Caco-2 (cell line): ENCODE results near the gene LRRC31. TPM values are rescaled to one million over a fixed set of nuclear protein-coding genes. Genes with fewer than 3 reads are reported as not detected.

ENCODE experiments used
- BruUV-seq: library from RNA; stranded (reverse); fragments of 400-500 nt; replicated peaks from 2 replicates; lab custom pipeline; 2021; lab: Mats Ljungman, UMichigan
- CTCF ChIA-PET: fragments of 300-600 bp; sonication (Branson Sonifier 250); formaldehyde crosslinking; loops from one replicate; lab custom pipeline; 2022; ENCODE audit warnings: antibody characterized with exemption; lab: Charles Lee
- POLR2A ChIA-PET: fragments of 300-600 bp; sonication (Branson Sonifier 250); formaldehyde crosslinking; loops from one replicate; lab custom pipeline; 2022; ENCODE audit warnings: antibody characterized with exemption; lab: Charles Lee
- DNase-seq, 2 experiments: peaks; one replicate each; pipeline versions ENCODE4 v3.0.0 to v3.0.0-alpha.2; 2020 to 2022
- H3K27me3 ChIP-seq: replicated peaks from 2 replicates; pipeline ENCODE4 v1.6.0; 2011; ENCODE audit warnings: low read length; ENCODE audit not compliant: control insufficient read depth, insufficient read depth
- H3K36me3 ChIP-seq: 2 replicates; pipeline ENCODE4 v1.5.1; 2011; ENCODE audit warnings: low read length; ENCODE audit not compliant: control insufficient read depth, insufficient read depth
- H3K4me1 ChIP-seq: fragments of 250-450 bp; sonication (Bioruptor Pico); 2 replicates; pipeline ENCODE4 v1.5.1; 2020; ENCODE audit warnings: mild to moderate bottlenecking
- H3K4me3 ChIP-seq: 2 replicates; pipeline ENCODE4 v1.5.1; 2011; ENCODE audit warnings: low read depth, mild to moderate bottlenecking, control low read depth, low read length
- H3K9me3 ChIP-seq: fragments of 250-450 bp; sonication (Bioruptor Pico); 2 replicates; pipeline ENCODE4 v1.5.1; 2020; ENCODE audit warnings: mild to moderate bottlenecking, moderate library complexity
- H3K27ac Mint-ChIP-seq: one replicate; pipeline ENCODE4 v1.8.0; 2022; ENCODE audit warnings: mixed read lengths; ENCODE audit not compliant: unreplicated experiment
- H3K27me3 Mint-ChIP-seq: one replicate; pipeline ENCODE4 v1.8.0; 2022; ENCODE audit warnings: mixed read lengths; ENCODE audit not compliant: insufficient read depth, unreplicated experiment
- H3K36me3 Mint-ChIP-seq: one replicate; pipeline ENCODE4 v1.8.0; 2022; ENCODE audit warnings: mild to moderate bottlenecking, mixed read lengths; ENCODE audit not compliant: insufficient read depth, unreplicated experiment
- H3K4me1 Mint-ChIP-seq: one replicate; pipeline ENCODE4 v1.8.0; 2022; ENCODE audit warnings: low read depth, mixed read lengths; ENCODE audit not compliant: unreplicated experiment
- H3K4me3 Mint-ChIP-seq: one replicate; pipeline ENCODE4 v1.8.0; 2022; ENCODE audit warnings: mild to moderate bottlenecking, moderate library complexity, mixed read lengths; ENCODE audit not compliant: unreplicated experiment
- H3K9me3 Mint-ChIP-seq: one replicate; pipeline ENCODE4 v1.8.0; 2022; ENCODE audit warnings: mixed read lengths; ENCODE audit not compliant: unreplicated experiment
- intact Hi-C: fragments of 100-400 bp; cut with micrococcal nuclease; formaldehyde crosslinking; loops from one replicate; pipeline ENCODE4 v1.10.0; 2022; ENCODE audit not compliant: unreplicated experiment
- total RNA-seq: library from RNA; stranded (reverse); gene quantifications from 2 replicates; pipeline ENCODE4 v1.2.3, GENCODE V29; 2022
- TF ChIP-seq, protein P1 (sequence below), 2 experiments: fragments of 200-600 bp in 1 of 2; IDR thresholded peaks; 1 replicate in 1 of 2; 2 replicates in 1 of 2; pipeline versions ENCODE4 v1.5.1 to v1.8.0; 2011 to 2022; ENCODE audit warnings: antibody characterized with exemption in 1 of 2, control low read depth in 1 of 2, inconsistent platforms in 1 of 2, low read depth in 1 of 2, low read length in 1 of 2, mild to moderate bottlenecking in 1 of 2, moderate library complexity in 1 of 2; ENCODE audit not compliant: insufficient read depth in 1 of 2, severe bottlenecking in 1 of 2, unreplicated experiment in 1 of 2

LRRC31 gene
- total RNA-seq, 1 experiment from 2014 or later: 0.64 TPM

DNA sequence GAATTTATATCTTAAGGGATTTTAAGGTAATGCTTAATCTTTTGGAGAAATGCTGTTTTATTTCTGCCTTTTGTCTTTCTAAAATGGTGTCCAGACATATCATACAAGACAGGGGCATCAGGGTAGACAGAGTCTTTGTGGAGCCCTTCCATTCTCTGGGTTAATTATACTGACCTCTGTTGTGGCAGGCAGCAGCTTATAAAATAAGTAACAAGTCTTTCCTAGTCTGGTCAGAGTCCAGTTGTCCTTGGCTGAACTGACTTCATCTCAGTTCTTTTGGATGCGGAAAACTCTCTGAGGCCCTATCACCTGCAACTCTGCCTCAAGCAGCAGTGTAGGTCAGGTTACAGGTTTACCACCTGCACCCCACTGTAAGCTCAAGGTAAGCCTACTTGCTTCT lies 77.4 kb downstream of the LRRC31 start:
- Histone ChIP-seq H3K4me1 (no peaks in the 10 kb centered on the region), H3K27me3 (no peaks in the 10 kb centered on the region), H3K4me3 (no peak overlapping the region), H3K36me3 (no peaks in the 10 kb centered on the region), H3K9me3 (no peaks in the 10 kb centered on the region)
- BruUV-seq: no TSS peak
- no peak overlapping the region for H3K4me3 Mint-ChIP-seq
- H3K9me3 Mint-ChIP-seq: no peaks in the 10 kb centered on the region
- TF ChIP-seq, protein P1, sequence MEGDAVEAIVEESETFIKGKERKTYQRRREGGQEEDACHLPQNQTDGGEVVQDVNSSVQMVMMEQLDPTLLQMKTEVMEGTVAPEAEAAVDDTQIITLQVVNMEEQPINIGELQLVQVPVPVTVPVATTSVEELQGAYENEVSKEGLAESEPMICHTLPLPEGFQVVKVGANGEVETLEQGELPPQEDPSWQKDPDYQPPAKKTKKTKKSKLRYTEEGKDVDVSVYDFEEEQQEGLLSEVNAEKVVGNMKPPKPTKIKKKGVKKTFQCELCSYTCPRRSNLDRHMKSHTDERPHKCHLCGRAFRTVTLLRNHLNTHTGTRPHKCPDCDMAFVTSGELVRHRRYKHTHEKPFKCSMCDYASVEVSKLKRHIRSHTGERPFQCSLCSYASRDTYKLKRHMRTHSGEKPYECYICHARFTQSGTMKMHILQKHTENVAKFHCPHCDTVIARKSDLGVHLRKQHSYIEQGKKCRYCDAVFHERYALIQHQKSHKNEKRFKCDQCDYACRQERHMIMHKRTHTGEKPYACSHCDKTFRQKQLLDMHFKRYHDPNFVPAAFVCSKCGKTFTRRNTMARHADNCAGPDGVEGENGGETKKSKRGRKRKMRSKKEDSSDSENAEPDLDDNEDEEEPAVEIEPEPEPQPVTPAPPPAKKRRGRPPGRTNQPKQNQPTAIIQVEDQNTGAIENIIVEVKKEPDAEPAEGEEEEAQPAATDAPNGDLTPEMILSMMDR (IDR thresholded peaks at IDR 0.05; ENCODE audit: insufficient read depth in 1 of 2, low read depth in 1 of 2, low read length in 1 of 2, severe bottlenecking in 1 of 2, unreplicated experiment in 1 of 2): no peak
- no peaks in the 10 kb centered on the region for H3K27me3 Mint-ChIP-seq
- H3K27ac Mint-ChIP-seq: no peak overlapping the region
- H3K4me1 Mint-ChIP-seq: no peaks in the 10 kb centered on the region
- CTCF ChIA-PET: no interaction called here
- no peaks in the 10 kb centered on the region for H3K36me3 Mint-ChIP-seq
- intact Hi-C loops: no loop called here
- POLR2A ChIA-PET: no interaction called here
- no peak for DNase-seq

DNA sequence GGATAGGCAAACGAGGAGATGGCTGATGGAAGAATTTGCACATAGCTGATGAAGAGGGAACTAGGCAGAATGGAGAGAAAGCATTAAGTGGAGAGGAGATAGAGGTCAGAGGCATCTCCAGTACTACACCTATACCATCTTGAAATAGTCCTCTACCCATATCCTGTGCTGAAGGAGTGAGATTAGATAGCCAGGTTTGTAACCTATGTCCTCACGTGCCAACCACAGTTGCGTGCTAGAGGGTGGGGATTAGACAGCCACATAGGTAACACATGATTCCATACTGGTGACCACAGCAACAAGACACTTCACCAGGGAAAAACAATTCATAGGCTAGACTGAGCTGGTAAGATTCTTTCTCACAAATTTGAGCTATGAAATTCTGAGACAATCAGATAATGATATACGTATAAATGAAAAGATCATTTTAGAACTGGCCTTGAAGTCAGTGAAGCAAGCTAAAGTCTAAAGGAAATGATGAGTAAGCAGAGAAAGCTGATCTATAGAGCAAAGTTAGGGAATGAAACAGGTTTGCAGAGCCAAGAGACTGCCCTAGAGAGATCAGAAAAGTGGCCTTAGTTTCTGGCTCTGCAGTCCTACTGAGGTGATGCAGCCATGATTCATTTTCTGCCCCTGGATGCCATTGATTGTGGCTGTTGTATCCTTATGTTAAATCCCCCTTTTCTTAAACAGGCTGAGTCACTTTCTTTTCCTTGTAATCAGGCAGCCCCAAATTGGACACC lies 78.9 kb downstream of the LRRC31 start:
- no peaks in the 10 kb centered on the region for H3K9me3 ChIP-seq
- no TSS peak for BruUV-seq
- H3K27me3 ChIP-seq: no peaks in the 10 kb centered on the region
- ChIA-PET POLR2A (no interaction called here), CTCF (no interaction called here)
- no peaks in the 10 kb centered on the region for H3K27me3 Mint-ChIP-seq
- H3K4me1 Mint-ChIP-seq: no peaks in the 10 kb centered on the region
- intact Hi-C loops: no loop called here
- peaks cover 11% of the 10 kb centered on the region for H3K36me3 Mint-ChIP-seq
- no peak overlapping the region for H3K27ac Mint-ChIP-seq
- no peaks in the 10 kb centered on the region for H3K4me1 ChIP-seq
- TF ChIP-seq, protein P1 (IDR thresholded peaks at IDR 0.05; ENCODE audit: insufficient read depth in 1 of 2, low read depth in 1 of 2, low read length in 1 of 2, severe bottlenecking in 1 of 2, unreplicated experiment in 1 of 2): no peak
- H3K4me3 ChIP-seq: no peak overlapping the region
- no peaks in the 10 kb centered on the region for H3K9me3 Mint-ChIP-seq
- H3K36me3 ChIP-seq: no peaks in the 10 kb centered on the region; the same call in 1 of the 2 replicates
- H3K4me3 Mint-ChIP-seq: no peak overlapping the region
- DNase-seq: no peak

DNA sequence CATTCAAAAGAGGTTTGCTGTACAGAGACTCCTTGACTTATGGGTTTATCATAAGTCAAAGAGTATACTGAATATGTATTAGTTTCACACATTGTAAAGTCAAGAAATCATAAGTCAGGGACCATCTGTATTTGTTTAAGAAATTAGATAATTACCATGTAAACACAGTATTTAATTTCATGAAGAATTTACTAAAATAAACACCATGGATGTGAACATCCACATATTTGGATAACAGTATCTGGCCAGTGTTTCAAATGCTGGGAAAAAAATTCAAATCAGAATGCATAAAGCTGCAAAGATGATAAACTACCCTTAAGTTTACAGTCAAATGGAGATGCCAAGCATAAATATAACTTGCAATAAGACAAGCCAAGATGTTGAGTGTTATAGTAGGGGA lies 79.5 kb downstream of the LRRC31 start:
- intact Hi-C loops: no loop called here

More for the DNA sequence above, 79.5 kb downstream of the LRRC31 start:
- no peak overlapping the region for H3K27ac Mint-ChIP-seq
- TF ChIP-seq, protein P1 (IDR thresholded peaks at IDR 0.05; ENCODE audit: insufficient read depth in 1 of 2, low read depth in 1 of 2, low read length in 1 of 2, severe bottlenecking in 1 of 2, unreplicated experiment in 1 of 2): no peak
- BruUV-seq: no TSS peak
- no peaks in the 10 kb centered on the region for H3K27me3 Mint-ChIP-seq
- H3K36me3 ChIP-seq: no peaks in the 10 kb centered on the region; the same call in 1 of the 2 replicates
- no peaks in the 10 kb centered on the region for H3K9me3 ChIP-seq
- no peak overlapping the region for H3K4me3 ChIP-seq
- DNase-seq: no peak
- POLR2A ChIA-PET: no interaction called here
- peaks cover 18% of the 10 kb centered on the region for H3K36me3 Mint-ChIP-seq
- no peaks in the 10 kb centered on the region for H3K4me1 Mint-ChIP-seq
- H3K4me3 Mint-ChIP-seq: no peak overlapping the region
- H3K4me1 ChIP-seq: no peaks in the 10 kb centered on the region
- CTCF ChIA-PET: no interaction called here
- no peaks in the 10 kb centered on the region for H3K9me3 Mint-ChIP-seq
- no peaks in the 10 kb centered on the region for H3K27me3 ChIP-seq

Other genes with a start within 250 kb of the LRRC31 start
- 27.0 and 27.6 TPM in 2 replicates for gene MECOM, start 206.2 kb downstream of the LRRC31 start, total RNA-seq
- gene TERC, start 104.9 kb downstream of the LRRC31 start, total RNA-seq: 17.1 and 19.0 TPM in 2 replicates
- gene ACTRT3, start 100.4 kb downstream of the LRRC31 start, total RNA-seq: not detected in 2 replicates
- gene MYNN, start 96.5 kb downstream of the LRRC31 start, total RNA-seq: 9.8 and 10.6 TPM in 2 replicates
- gene LRRIQ4, start 57.1 kb downstream of the LRRC31 start, total RNA-seq: not detected in 2 replicates
- not detected in 2 replicates for gene LRRC34, start 57.0 kb downstream of the LRRC31 start, total RNA-seq
- gene SAMD7, start 41.6 kb upstream of the LRRC31 start, total RNA-seq: not detected in 2 replicates
- gene SEC62, start 96.9 kb upstream of the LRRC31 start, total RNA-seq: 60.3 and 74.7 TPM in 2 replicates
- 14.8 and 16.1 TPM in 2 replicates for gene GPR160, start 168.1 kb upstream of the LRRC31 start, total RNA-seq